PC-9 (cell line): ENCODE results near the gene STX8. TPM values are rescaled to one million over a fixed set of nuclear protein-coding genes. Genes with fewer than 3 reads are reported as not detected.

Experiments used
- BruUV-seq: library from RNA; stranded (reverse); fragments of 400-500 nt; replicated peaks from 2 replicates; lab custom pipeline; 2021; lab: Mats Ljungman, UMichigan
- CTCF ChIA-PET: fragments of 300-600 bp; sonication (Branson Sonifier 250); formaldehyde crosslinking; loops from one replicate; lab custom pipeline; 2022; ENCODE audit warnings: antibody characterized with exemption; lab: Charles Lee
- POLR2A ChIA-PET: fragments of 300-600 bp; sonication (Branson Sonifier 250); formaldehyde crosslinking; loops from one replicate; lab custom pipeline; 2022; ENCODE audit warnings: antibody characterized with exemption; ENCODE audit not compliant: unreplicated experiment; lab: Charles Lee
- DNase-seq, 2 experiments: peaks; one replicate each; pipeline versions ENCODE4 v3.0.0 to v3.0.0-alpha.2; 2015 to 2022; ENCODE audit warnings: mixed read lengths in 1 of 2
- H2AFZ ChIP-seq: fragments of 200-600 bp; sonication (generic); 2 replicates; pipeline ENCODE4 v1.8.1; 2017; ENCODE audit warnings: antibody characterized with exemption
- H3F3A ChIP-seq: fragments of 200-600 bp; sonication (generic); 2 replicates; pipeline ENCODE4 v1.8.1; 2017; ENCODE audit warnings: antibody characterized with exemption, mild to moderate bottlenecking, low read depth; ENCODE audit not compliant: insufficient read depth
- H3K27ac ChIP-seq: fragments of 200-600 bp; sonication (generic); 2 replicates; pipeline ENCODE4 v1.6.1; 2016; ENCODE audit warnings: mixed run types
- H3K27me3 ChIP-seq: fragments of 200-600 bp; sonication (generic); 2 replicates; pipeline ENCODE4 v1.6.1; 2016; ENCODE audit warnings: low read depth, mixed run types; ENCODE audit not compliant: insufficient read depth
- H3K36me3 ChIP-seq: fragments of 200-600 bp; sonication (generic); 2 replicates; pipeline ENCODE4 v1.6.1; 2016; ENCODE audit warnings: low read depth, mixed run types
- H3K4me1 ChIP-seq: fragments of 200-600 bp; sonication (generic); replicated peaks from 2 replicates; pipeline ENCODE4 v1.6.1; 2016; ENCODE audit warnings: mixed run types; ENCODE audit not compliant: insufficient read depth
- H3K4me2 ChIP-seq: fragments of 200-600 bp; sonication (generic); 2 replicates; pipeline ENCODE4 v1.6.1; 2017; ENCODE audit warnings: mixed run types
- H3K4me3 ChIP-seq: fragments of 200-600 bp; sonication (generic); 2 replicates; pipeline ENCODE4 v1.6.1; 2016; ENCODE audit warnings: mixed run types
- H3K79me2 ChIP-seq: fragments of 200-600 bp; sonication (generic); 2 replicates; pipeline ENCODE4 v1.6.1; 2017; ENCODE audit warnings: low read depth, mixed run types
- H3K9me2 ChIP-seq: fragments of 200-600 bp; sonication (generic); 2 replicates; pipeline ENCODE4 v1.8.1; 2017; ENCODE audit warnings: mild to moderate bottlenecking; ENCODE audit not compliant: insufficient read depth
- H3K9me3 ChIP-seq: fragments of 200-600 bp; sonication (generic); 2 replicates; pipeline ENCODE4 v1.8.1; 2016; ENCODE audit warnings: low read depth; ENCODE audit not compliant: insufficient read depth
- H4K20me1 ChIP-seq: fragments of 200-600 bp; sonication (generic); 2 replicates; pipeline ENCODE4 v1.8.1; 2017; ENCODE audit not compliant: insufficient read depth
- EZH2 ChIP-seq: fragments of 200-600 bp; sonication (generic); IDR thresholded peaks from 2 replicates; pipeline ENCODE4 v1.8.0; 2017; ENCODE audit warnings: antibody characterized with exemption, low read depth
- intact Hi-C: fragments of 100-400 bp; cut with micrococcal nuclease; formaldehyde crosslinking; loops from one replicate; pipeline ENCODE4 v1.10.0; 2022; ENCODE audit not compliant: unreplicated experiment
- total RNA-seq: library from RNA; stranded (reverse); gene quantifications from 2 replicates; pipeline ENCODE4 v1.2.3, GENCODE V29; 2021
- TF ChIP-seq, protein P1 (sequence below): fragments of 200-600 bp; sonication (generic); conservative IDR thresholded peaks from 2 replicates; pipeline ENCODE4 v1.6.1; 2017; ENCODE audit warnings: mixed run types, antibody characterized with exemption, mild to moderate bottlenecking, moderate library complexity

Gene STX8
- total RNA-seq, 1 experiment from 2014 or later, result 60.6 TPM

DNA sequence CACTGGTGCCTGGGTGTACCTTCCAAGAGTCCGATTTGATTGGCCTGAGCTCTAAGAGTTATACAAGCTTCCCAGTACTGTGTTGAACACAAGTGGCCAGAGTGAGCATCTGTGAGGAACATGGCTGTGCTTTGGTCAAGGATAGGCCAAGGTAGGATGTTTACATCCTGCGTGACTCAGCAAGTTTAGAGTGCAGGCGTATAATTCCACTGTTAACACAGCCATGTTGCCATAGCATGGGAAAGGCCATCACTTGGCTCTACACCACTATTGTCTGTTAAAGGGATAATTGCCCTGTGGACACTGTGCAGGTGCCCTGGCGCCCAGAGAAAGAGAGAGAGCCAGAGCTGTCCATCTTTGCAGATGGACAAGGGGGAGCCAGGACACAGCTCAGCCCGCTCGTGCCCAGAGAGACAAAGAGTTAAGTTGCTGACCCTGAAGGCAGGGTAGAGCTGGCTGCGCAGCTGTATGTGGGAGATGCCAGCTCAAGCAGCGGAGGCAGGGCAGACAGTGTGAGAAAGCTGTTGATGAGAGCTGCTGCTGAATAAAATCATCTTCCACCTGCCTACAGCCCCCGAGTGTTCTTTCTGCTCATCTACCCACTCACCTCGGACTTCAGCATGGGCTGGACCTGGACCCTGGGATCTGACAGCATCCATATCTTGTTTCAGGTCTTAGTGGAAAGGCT, 12.5 kb upstream of the STX8 start:
- POLR2A ChIA-PET, result no interaction called here
- no peak overlapping the region for H3K27ac ChIP-seq
- H3K4me3 ChIP-seq, result no peak overlapping the region
- H3F3A ChIP-seq, result no peaks in the 10 kb centered on the region
- DNase-seq, result no peak
- no peak overlapping the region for H3K4me2 ChIP-seq
- no peak overlapping the region for H2AFZ ChIP-seq
- no peaks in the 10 kb centered on the region for H3K9me3 ChIP-seq
- no peaks in the 10 kb centered on the region for H3K27me3 ChIP-seq
- no peaks in the 10 kb centered on the region for H4K20me1 ChIP-seq
- H3K79me2 ChIP-seq, result no peaks in the 10 kb centered on the region
- H3K9me2 ChIP-seq, result no peaks in the 10 kb centered on the region
- no TSS peak for BruUV-seq
- CTCF ChIA-PET, result no interaction called here
- no peaks in the 10 kb centered on the region for H3K36me3 ChIP-seq
- no peak for TF ChIP-seq EZH2
- TF ChIP-seq, protein P1, sequence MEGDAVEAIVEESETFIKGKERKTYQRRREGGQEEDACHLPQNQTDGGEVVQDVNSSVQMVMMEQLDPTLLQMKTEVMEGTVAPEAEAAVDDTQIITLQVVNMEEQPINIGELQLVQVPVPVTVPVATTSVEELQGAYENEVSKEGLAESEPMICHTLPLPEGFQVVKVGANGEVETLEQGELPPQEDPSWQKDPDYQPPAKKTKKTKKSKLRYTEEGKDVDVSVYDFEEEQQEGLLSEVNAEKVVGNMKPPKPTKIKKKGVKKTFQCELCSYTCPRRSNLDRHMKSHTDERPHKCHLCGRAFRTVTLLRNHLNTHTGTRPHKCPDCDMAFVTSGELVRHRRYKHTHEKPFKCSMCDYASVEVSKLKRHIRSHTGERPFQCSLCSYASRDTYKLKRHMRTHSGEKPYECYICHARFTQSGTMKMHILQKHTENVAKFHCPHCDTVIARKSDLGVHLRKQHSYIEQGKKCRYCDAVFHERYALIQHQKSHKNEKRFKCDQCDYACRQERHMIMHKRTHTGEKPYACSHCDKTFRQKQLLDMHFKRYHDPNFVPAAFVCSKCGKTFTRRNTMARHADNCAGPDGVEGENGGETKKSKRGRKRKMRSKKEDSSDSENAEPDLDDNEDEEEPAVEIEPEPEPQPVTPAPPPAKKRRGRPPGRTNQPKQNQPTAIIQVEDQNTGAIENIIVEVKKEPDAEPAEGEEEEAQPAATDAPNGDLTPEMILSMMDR, result no peak
- intact Hi-C loops, result no loop called here
- no peaks in the 10 kb centered on the region for H3K4me1 ChIP-seq

DNA sequence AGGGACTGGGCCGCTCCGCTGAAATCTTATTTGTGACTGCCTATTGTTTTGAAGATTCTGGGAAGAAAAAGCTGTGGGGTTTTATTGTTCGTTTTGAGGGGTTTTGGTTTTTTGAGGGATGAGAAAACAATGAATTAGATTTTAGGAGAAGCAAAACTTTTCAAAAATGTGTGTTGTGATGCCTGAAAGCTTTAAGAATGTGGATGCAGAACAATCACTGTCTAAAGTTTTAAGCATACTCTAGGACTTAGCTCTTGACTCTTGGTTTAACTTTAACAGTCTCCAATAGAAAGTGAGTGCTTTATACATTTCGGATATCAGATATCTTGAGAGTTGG, 1.7 kb upstream of the STX8 start:
- Histone ChIP-seq H3K4me1 (no peaks in the 10 kb centered on the region), H3K4me3 (no peak overlapping the region), H3K27me3 (no peaks in the 10 kb centered on the region), H4K20me1 (no peaks in the 10 kb centered on the region), H3K4me2 (no peak overlapping the region), H3F3A (no peaks in the 10 kb centered on the region), H3K9me2 (no peaks in the 10 kb centered on the region), H3K36me3 (no peaks in the 10 kb centered on the region), H3K27ac (no peak overlapping the region), H2AFZ (no peak overlapping the region), H3K9me3 (no peaks in the 10 kb centered on the region), H3K79me2 (0 out of 2 replicates have a peak, but pooled peaks cover 7% of the 10 kb centered on the region)
- intact Hi-C loops, result loop anchor here (1.0 to 2.0 kb wide), 5 partner anchors 67 to 351 kb away; partner anchors contain the start of gene USP43
- ChIA-PET CTCF (interaction anchor here (0.7 to 1.3 kb wide), 5 partner anchors 91 to 357 kb away, joined by 3 to 4 read pairs (median 3); no protein-coding TSS in a partner anchor), POLR2A (interaction anchor here (0.5 to 0.7 kb wide), 2 partner anchors 99 to 794 kb away, joined by 7 to 35 read pairs; no protein-coding TSS in a partner anchor)
- no TSS peak for BruUV-seq
- TF ChIP-seq, protein P1, result 0 out of 2 replicates have a peak, but pooled peaks have one; percentile 8
- TF ChIP-seq EZH2, result no peak
- DNase-seq, result no peak

DNA sequence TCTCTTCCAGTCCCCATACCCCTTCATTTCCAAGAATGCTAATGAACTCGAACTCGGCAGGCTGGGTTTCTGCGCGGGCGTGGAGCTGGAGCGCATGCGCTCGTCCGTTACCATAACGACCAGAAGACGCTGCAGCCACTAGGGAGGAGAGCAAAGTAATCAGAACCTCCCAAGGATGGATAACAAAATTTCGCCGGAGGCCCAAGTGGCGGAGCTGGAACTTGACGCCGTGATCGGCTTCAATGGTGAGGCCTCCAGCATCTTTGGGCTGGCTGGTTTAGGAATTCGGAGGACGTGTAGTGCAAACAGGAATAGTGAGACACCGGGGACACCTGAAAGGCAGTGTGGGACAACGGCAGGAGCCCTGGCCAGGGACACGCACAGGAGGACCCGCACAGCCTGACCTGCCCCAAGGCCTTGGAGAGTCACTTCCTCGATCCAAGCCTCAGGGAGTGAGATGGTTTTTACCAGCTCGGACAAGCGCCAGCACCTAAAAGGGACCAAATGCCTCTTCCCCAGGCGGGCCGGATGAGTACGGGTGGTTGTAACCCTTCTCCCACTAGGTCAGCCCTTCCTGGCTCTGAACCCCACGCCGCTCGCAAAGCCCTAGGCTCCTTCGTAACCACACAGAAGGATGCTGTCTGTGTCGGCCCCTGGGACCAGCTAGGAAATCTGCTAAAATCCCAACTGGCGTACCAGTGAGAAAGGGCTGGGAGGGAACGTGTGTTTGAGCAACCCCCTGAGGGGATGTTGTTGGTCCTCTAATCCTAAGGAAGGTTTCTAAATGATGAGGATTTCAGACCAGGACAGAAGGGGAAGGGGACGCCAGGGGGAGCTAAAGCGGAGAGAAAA, 1.1 kb upstream of the STX8 start, which contains the start of gene CFAP52:
TSS of gene CFAP52 (plus strand) at position 122 of the 852 bp plus-strand sequence. CDS start at position 176, 54 bp downstream.
- CTCF ChIA-PET, result interaction anchor here (0.6 to 1.3 kb wide), 9 partner anchors 92 to 583 kb away, joined by 3 to 5 read pairs (median 3); no protein-coding TSS in a partner anchor

More for the DNA sequence above, 1.1 kb upstream of the STX8 start, which contains the start of gene CFAP52:
- Histone ChIP-seq H3K9me2 (no peaks in the 10 kb centered on the region), H4K20me1 (no peaks in the 10 kb centered on the region), H3K27me3 (no peaks in the 10 kb centered on the region), H3K9me3 (no peaks in the 10 kb centered on the region), H2AFZ (peak within 1 kb of the TSS; percentile 86), H3K79me2 (0 out of 2 replicates have a peak, but pooled peaks cover 7% of the 10 kb centered on the region), H3K4me1 (no peaks in the 10 kb centered on the region), H3F3A (no peaks in the 10 kb centered on the region), H3K4me3 (peak within 1 kb of the TSS; percentile 82), H3K36me3 (no peaks in the 10 kb centered on the region), H3K27ac (no peak within 1 kb of the TSS), H3K4me2 (peak within 1 kb of the TSS; percentile 95)
- intact Hi-C loops, result loop anchor here (1.0 to 2.0 kb wide), 5 partner anchors 68 to 352 kb away; partner anchors contain the start of gene USP43
- DNase-seq, result peak; percentile 51 to 73
- POLR2A ChIA-PET, result interaction anchor here (0.5 to 0.7 kb wide), 2 partner anchors 51 to 794 kb away, joined by 3 to 35 read pairs; no protein-coding TSS in a partner anchor
- no TSS peak for BruUV-seq
- TF ChIP-seq, protein P1, result peak; percentile 49
- no peak for TF ChIP-seq EZH2
